Measurements from ENCODE around the gene BAG3. TPM values are rescaled to one million over a fixed set of nuclear protein-coding genes. Genes with fewer than 3 reads are reported as not detected.
A peak's percentile ranks its signal among the peaks of the same experiment; 100 is the strongest.

BAG3 gene
- total and polyA plus RNA-seq, 12 donors: 42.5 to 193 (median 145) TPM

DNA sequence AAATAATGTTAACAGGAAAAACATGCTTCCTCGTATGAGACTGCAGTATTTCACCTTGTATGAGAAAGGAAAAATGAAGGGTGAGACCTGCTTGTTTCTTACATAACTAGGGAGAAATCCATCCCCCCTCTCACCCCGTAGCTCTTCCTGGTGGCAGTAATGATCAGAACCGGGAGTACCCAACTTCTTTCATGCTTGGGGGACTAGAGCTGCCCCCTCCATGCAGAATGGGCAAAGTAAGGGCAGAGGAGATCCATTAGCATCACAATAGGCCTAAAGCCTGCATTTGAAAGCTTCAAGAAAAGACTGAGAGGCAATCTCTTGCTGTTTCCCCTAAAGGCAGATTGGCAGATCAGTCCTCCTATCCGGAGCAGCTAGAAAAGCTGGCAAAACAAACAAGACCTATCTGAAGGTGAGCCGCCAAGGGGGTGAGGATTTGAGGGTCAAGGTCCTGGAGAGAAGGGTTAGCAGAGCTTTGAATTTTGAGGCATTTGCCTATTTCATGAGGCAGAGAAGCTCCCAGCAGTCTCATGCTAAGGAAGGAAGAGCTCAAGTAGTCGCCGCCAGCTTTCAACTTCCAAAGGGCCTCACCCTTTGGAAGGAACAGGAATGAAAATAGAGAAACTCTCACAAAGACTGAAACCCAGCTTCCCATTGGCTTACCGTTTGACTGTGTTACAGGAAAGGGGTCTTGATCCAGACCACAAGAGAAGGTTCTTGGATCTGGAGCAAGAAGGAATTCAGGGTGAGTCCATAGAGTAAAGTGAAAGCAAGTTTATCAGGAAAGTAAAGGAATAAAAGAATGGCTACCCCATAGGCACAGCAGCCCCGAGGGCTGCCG is 36.2 kb downstream of the BAG3 start:
- peak overlapping the region in 3 of 10 donors; percentile 40 to 47 (median 42) for H3K4me3 ChIP-seq
- DNase-seq: no peak
- no peaks in the 10 kb centered on the region for H3K27me3 ChIP-seq
- H3K9me3 ChIP-seq: no peaks in the 10 kb centered on the region
- TF ChIP-seq, protein P1, sequence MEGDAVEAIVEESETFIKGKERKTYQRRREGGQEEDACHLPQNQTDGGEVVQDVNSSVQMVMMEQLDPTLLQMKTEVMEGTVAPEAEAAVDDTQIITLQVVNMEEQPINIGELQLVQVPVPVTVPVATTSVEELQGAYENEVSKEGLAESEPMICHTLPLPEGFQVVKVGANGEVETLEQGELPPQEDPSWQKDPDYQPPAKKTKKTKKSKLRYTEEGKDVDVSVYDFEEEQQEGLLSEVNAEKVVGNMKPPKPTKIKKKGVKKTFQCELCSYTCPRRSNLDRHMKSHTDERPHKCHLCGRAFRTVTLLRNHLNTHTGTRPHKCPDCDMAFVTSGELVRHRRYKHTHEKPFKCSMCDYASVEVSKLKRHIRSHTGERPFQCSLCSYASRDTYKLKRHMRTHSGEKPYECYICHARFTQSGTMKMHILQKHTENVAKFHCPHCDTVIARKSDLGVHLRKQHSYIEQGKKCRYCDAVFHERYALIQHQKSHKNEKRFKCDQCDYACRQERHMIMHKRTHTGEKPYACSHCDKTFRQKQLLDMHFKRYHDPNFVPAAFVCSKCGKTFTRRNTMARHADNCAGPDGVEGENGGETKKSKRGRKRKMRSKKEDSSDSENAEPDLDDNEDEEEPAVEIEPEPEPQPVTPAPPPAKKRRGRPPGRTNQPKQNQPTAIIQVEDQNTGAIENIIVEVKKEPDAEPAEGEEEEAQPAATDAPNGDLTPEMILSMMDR (IDR thresholded peaks at IDR 0.05): no peak
- peaks cover 0 to 21% (median 6%) of the 10 kb centered on the region in 9 donors for H3K4me1 ChIP-seq
- intact Hi-C loops (cut with DNase I): loop anchor here in 9 of 10 donors (2.0 to 10.0 kb wide), 8 partner anchors 37 to 230 kb away; partner anchors contain the start of gene INPP5F (in 4 of the 9)
- ATAC-seq: peak in 2 of 8 donors; percentile 5 to 13
- 61 to 68% methylated on average over 10 of the region's 10 CpGs for WGBS, 2 donors
- H3K36me3 ChIP-seq: no peaks in the 10 kb centered on the region
- H3K27ac ChIP-seq: peak overlapping the region in 7 of 10 donors; percentile 27 to 72 (median 56)

DNA sequence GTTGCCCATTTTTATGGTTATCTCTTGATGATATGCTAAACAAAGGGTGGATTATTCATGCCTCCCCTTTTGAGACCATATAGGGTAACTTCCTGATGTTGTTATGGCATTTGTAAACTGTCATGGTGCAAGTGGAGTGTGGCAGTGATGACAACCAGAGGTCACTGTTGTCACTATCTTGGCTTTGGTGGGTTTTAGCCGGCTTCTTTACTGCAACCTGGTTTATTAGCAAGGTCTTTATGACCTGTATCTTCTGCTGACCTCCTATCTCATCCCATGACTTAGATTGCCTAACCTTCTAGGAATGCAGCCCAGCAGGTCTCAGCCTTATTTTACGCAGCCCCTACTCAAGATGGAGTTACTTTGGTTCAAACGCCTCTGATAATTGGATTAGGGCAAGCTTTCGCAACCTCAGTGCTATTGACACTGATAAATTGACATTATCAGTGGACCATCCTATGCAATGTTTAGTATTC is 36.9 kb downstream of the BAG3 start:
- ATAC-seq (peak in 1 of 8 donors; percentile 29), DNase-seq (no peak)
- intact Hi-C loops (cut with DNase I): loop anchor here in 9 of 10 donors (5.0 to 10.0 kb wide), 7 partner anchors 39 to 229 kb away; partner anchors contain the start of gene INPP5F (in 4 of the 9)
- H3K27me3 ChIP-seq: no peaks in the 10 kb centered on the region
- peak overlapping the region in 2 of 10 donors; percentile 72 for H3K27ac ChIP-seq
- H3K4me1 ChIP-seq: peaks cover 0 to 21% (median 6%) of the 10 kb centered on the region in 9 donors
- WGBS, 2 donors: 75 to 77% methylated on average over 4 of the region's 4 CpGs
- no peaks in the 10 kb centered on the region for H3K9me3 ChIP-seq
- H3K36me3 ChIP-seq: no peaks in the 10 kb centered on the region
- TF ChIP-seq, protein P1 (IDR thresholded peaks at IDR 0.05): peak in 2 of 9 donors; percentile 17 to 18
- H3K4me3 ChIP-seq: no peak overlapping the region

GRCh38 chr10:119689016-119689580 is 37.9 kb downstream of the BAG3 start:
- Histone ChIP-seq H3K4me3 (no peak overlapping the region), H3K36me3 (no peaks in the 10 kb centered on the region), H3K27ac (no peak overlapping the region), H3K4me1 (peaks cover 0 to 21% (median 6%) of the 10 kb centered on the region in 9 donors), H3K9me3 (no peaks in the 10 kb centered on the region), H3K27me3 (no peaks in the 10 kb centered on the region)
- 84% methylated on average over 6 of the region's 6 CpGs for WGBS, 2 donors
- TF ChIP-seq, protein P1 (IDR thresholded peaks at IDR 0.05): no peak
- intact Hi-C loops (cut with DNase I): loop anchor here in 9 of 10 donors (5.0 to 10.0 kb wide), 7 partner anchors 38 to 228 kb away; partner anchors contain the start of gene INPP5F (in 4 of the 9)
- ATAC-seq (no peak), DNase-seq (no peak)

GRCh38 chr10:119691726-119692125 is 40.5 kb downstream of the BAG3 start:
- TF ChIP-seq, protein P1 (IDR thresholded peaks at IDR 0.05): no peak
- no peak for ATAC-seq
- Histone ChIP-seq H3K36me3 (no peaks in the 10 kb centered on the region), H3K27ac (no peak overlapping the region), H3K4me3 (no peak overlapping the region), H3K27me3 (peaks cover 0 to 4% (median 0%) of the 10 kb centered on the region in 7 donors), H3K4me1 (peaks cover 0 to 15% (median 6%) of the 10 kb centered on the region in 9 donors), H3K9me3 (no peaks in the 10 kb centered on the region)
- intact Hi-C loops (cut with DNase I): no loop called here
- WGBS, 2 donors: 85 to 87% methylated on average over 3 of the region's 3 CpGs
- no peak for DNase-seq

Measured in heart right ventricle (tissue), 16 donors.